IMR-90 (cell line): ENCODE results near the gene POLR2M. TPM values are rescaled to one million over a fixed set of nuclear protein-coding genes. Genes with fewer than 3 reads are reported as not detected.

Experiments
- ATAC-seq: fragments of 200-7000 bp; cut with Tn5 transposase; 2 replicates; pipeline ENCODE4 v1.9.1; 2020; ENCODE audit warnings: low read depth, mild to moderate bottlenecking, moderate library complexity
- BruUV-seq: library from RNA; stranded (reverse); fragments of 400-500 nt; replicated peaks from 2 replicates; lab custom pipeline; 2021; lab: Mats Ljungman, UMichigan
- CTCF ChIA-PET: fragments of 300-600 bp; formaldehyde crosslinking; extraction: SDS; loops from one replicate; lab custom pipeline; 2021; ENCODE audit warnings: antibody characterized with exemption; lab: Yijun Ruan, JAX
- POLR2A ChIA-PET: fragments of 300-600 bp; sonication (Branson Sonifier 250); formaldehyde crosslinking; loops from one replicate; lab custom pipeline; 2022; ENCODE audit warnings: antibody characterized with exemption; ENCODE audit not compliant: unreplicated experiment; lab: Charles Lee
- DNase-seq: peaks from one replicate; pipeline ENCODE4 v3.0.0; 2013
- H2AFZ ChIP-seq: replicated peaks from 2 replicates; pipeline ENCODE3; 2013; ENCODE audit warnings: low read length, mild to moderate bottlenecking; ENCODE audit not compliant: poor library complexity
- H2AK5ac ChIP-seq: 2 replicates; pipeline ENCODE4 v1.6.1; 2013; ENCODE audit warnings: low read depth, low read length, inconsistent platforms
- H2AK9ac ChIP-seq: replicated peaks from 2 replicates; pipeline ENCODE3; 2013; ENCODE audit warnings: mild to moderate bottlenecking, low read depth, low read length, moderate library complexity; ENCODE audit not compliant: poor library complexity
- H2BK120ac ChIP-seq: 2 replicates; pipeline ENCODE4 v1.6.1; 2013; ENCODE audit warnings: low read depth, low read length, inconsistent platforms
- H2BK15ac ChIP-seq: 3 replicates; pipeline ENCODE4 v1.6.1; 2013; ENCODE audit warnings: low read depth, low read length, inconsistent platforms
- H2BK20ac ChIP-seq: 2 replicates; pipeline ENCODE4 v1.6.1; 2013; ENCODE audit warnings: low read depth, mild to moderate bottlenecking, inconsistent platforms, low read length, moderate library complexity
- H2BK5ac ChIP-seq: 2 replicates; pipeline ENCODE4 v1.6.1; 2013; ENCODE audit warnings: mild to moderate bottlenecking, low read depth, low read length, inconsistent platforms; ENCODE audit not compliant: poor library complexity, severe bottlenecking
- H3K14ac ChIP-seq: replicated peaks from 2 replicates; pipeline ENCODE4 v1.6.1; 2013; ENCODE audit warnings: low read depth, low read length, inconsistent platforms
- H3K18ac ChIP-seq: 2 replicates; pipeline ENCODE4 v1.6.1; 2013; ENCODE audit warnings: low read depth, low read length, control low read depth
- H3K23ac ChIP-seq: 2 replicates; pipeline ENCODE4 v1.6.1; 2013; ENCODE audit warnings: low read depth, low read length, inconsistent platforms
- H3K27ac ChIP-seq: 2 replicates; pipeline ENCODE4 v1.5.1; 2013; ENCODE audit warnings: mild to moderate bottlenecking, control low read depth, low read length; ENCODE audit not compliant: insufficient read depth
- H3K27me3 ChIP-seq: 2 replicates; pipeline ENCODE4 v1.6.1; 2013; ENCODE audit warnings: low read length; ENCODE audit not compliant: control insufficient read depth, insufficient read depth
- H3K36me3 ChIP-seq: 2 replicates; pipeline ENCODE4 v1.6.1; 2013; ENCODE audit warnings: low read length, mixed read lengths; ENCODE audit not compliant: control insufficient read depth, insufficient read depth
- H3K4ac ChIP-seq: 2 replicates; pipeline ENCODE4 v1.6.1; 2013; ENCODE audit warnings: low read depth, low read length, inconsistent platforms
- H3K4me1 ChIP-seq: 2 replicates; pipeline ENCODE4 v1.6.1; 2013; ENCODE audit warnings: low read length, mixed read lengths; ENCODE audit not compliant: control insufficient read depth, insufficient read depth
- H3K4me2 ChIP-seq: 2 replicates; pipeline ENCODE4 v1.6.1; 2013; ENCODE audit warnings: low read depth, mild to moderate bottlenecking, control low read depth, low read length, moderate library complexity
- H3K4me3 ChIP-seq: 2 replicates; pipeline ENCODE4 v1.5.1; 2013; ENCODE audit warnings: low read depth, mild to moderate bottlenecking, control low read depth, low read length, moderate library complexity; ENCODE audit not compliant: insufficient read depth
- H3K56ac ChIP-seq: 2 replicates; pipeline ENCODE4 v1.6.1; 2013; ENCODE audit warnings: low read length, inconsistent platforms; ENCODE audit not compliant: insufficient read depth; ENCODE audit errors: extremely low read depth
- H3K79me1 ChIP-seq, 2 experiments: 2 replicates each; pipeline ENCODE4 v1.6.1; 2013; ENCODE audit warnings: low read length in 2 of 2, inconsistent platforms in 1 of 2, low read depth in 1 of 2
- H3K9ac ChIP-seq: 2 replicates; pipeline ENCODE4 v1.6.1; 2013; ENCODE audit warnings: low read depth, low read length, control low read depth
- H3K9me1 ChIP-seq: 2 replicates; pipeline ENCODE4 v1.6.1; 2013; ENCODE audit warnings: low read length, inconsistent platforms; ENCODE audit not compliant: insufficient read depth
- H3K9me3 ChIP-seq: 2 replicates; pipeline ENCODE4 v1.6.1; 2013; ENCODE audit warnings: low read length; ENCODE audit not compliant: control insufficient read depth, insufficient read depth
- H4K20me1 ChIP-seq: 2 replicates; pipeline ENCODE4 v1.6.1; 2013; ENCODE audit warnings: low read length, inconsistent platforms; ENCODE audit not compliant: insufficient read depth
- H4K5ac ChIP-seq: 2 replicates; pipeline ENCODE4 v1.6.1; 2013; ENCODE audit warnings: mild to moderate bottlenecking, low read depth, low read length, control low read depth
- H4K8ac ChIP-seq, 2 experiments: 2 replicates each; pipeline ENCODE4 v1.6.1; 2013; ENCODE audit warnings: low read depth in 2 of 2, low read length in 2 of 2, control low read depth in 1 of 2, inconsistent platforms in 1 of 2
- H4K91ac ChIP-seq: 2 replicates; pipeline ENCODE4 v1.6.1; 2013; ENCODE audit warnings: low read depth, low read length, inconsistent platforms; ENCODE audit not compliant: insufficient read depth
- CTCF ChIP-seq: conservative IDR thresholded peaks from 2 replicates; pipeline ENCODE4 v1.5.1; 2012; ENCODE audit warnings: mild to moderate bottlenecking, low read depth, low read length, improper control_type of control experiment
- ELK1 ChIP-seq: fragments of 150-350 bp; IDR thresholded peaks from 2 replicates; pipeline ENCODE4 v1.6.1; 2016; ENCODE audit warnings: low read depth, mild to moderate bottlenecking, low read length, moderate library complexity, borderline replicate concordance
- FOS ChIP-seq: fragments of 150-350 bp; IDR thresholded peaks from 2 replicates; pipeline ENCODE4 v1.6.1; 2016; ENCODE audit warnings: low read depth, low read length
- MAFK ChIP-seq: IDR thresholded peaks from 2 replicates; pipeline ENCODE4 v1.6.1; 2012; ENCODE audit warnings: low read depth, low read length, improper control_type of control experiment
- POLR2A ChIP-seq: IDR thresholded peaks from 2 replicates; pipeline ENCODE4 v1.6.1; 2012; ENCODE audit warnings: mild to moderate bottlenecking, low read depth, low read length
- RFX5 ChIP-seq: IDR thresholded peaks from 2 replicates; pipeline ENCODE4 v1.8.0; 2012; ENCODE audit warnings: low read depth, mild to moderate bottlenecking, low read length, moderate library complexity
- USF2 ChIP-seq: fragments of 150-350 bp; IDR thresholded peaks from 2 replicates; pipeline ENCODE4 v1.6.1; 2017; ENCODE audit warnings: mild to moderate bottlenecking, antibody characterized with exemption, low read length, low read depth
- WGBS, 2 experiments: methylation state at CpG; one replicate each; pipeline versions ENCODE4 v1.1.5 to v1.1.7; 2013; ENCODE audit warnings: missing lambda C conversion rate in 2 of 2; ENCODE audit not compliant: insufficient read length in 1 of 2; ENCODE audit errors: extremely low coverage in 2 of 2; 5-methylcytosine and 5-hydroxymethylcytosine counted together
- dilution Hi-C: fragments of 300-500 bp; cut with HindIII; formaldehyde crosslinking; loops from one replicate; pipeline ENCODE4 v1.14.3; 2018; ENCODE audit warnings: low sequenced_read_pairs; ENCODE audit not compliant: unreplicated experiment
- in situ Hi-C: fragments of 300-500 bp; cut with MboI; formaldehyde crosslinking; loops from 3 replicates; pipeline ENCODE4 v1.14.3; 2019; ENCODE audit warnings: low sequenced_read_pairs, inconsistent platforms, mixed read lengths
- intact Hi-C: fragments of 100-400 bp; cut with micrococcal nuclease; formaldehyde crosslinking; loops from 2 replicates; pipeline ENCODE4 v1.10.0; 2022
- polyA plus RNA-seq, 3 experiments: library from polyadenylated mRNA; depleted of rRNA; stranded (reverse); fragments of >200 nt; gene quantifications; 2 replicates each; pipeline ENCODE4 v1.2.3, GENCODE V29; 2012; ENCODE audit warnings: low replicate concordance in 1 of 3
- total RNA-seq: library from RNA; depleted of rRNA; stranded (reverse); fragments of >200 nt; gene quantifications from 2 replicates; pipeline ENCODE4 v1.2.3, GENCODE V29; 2012

The POLR2M gene
- total and polyA plus RNA-seq, 2 of the 4 experiments (the other 2 are of a cell fraction) = 60.8 to 117 TPM

DNA sequence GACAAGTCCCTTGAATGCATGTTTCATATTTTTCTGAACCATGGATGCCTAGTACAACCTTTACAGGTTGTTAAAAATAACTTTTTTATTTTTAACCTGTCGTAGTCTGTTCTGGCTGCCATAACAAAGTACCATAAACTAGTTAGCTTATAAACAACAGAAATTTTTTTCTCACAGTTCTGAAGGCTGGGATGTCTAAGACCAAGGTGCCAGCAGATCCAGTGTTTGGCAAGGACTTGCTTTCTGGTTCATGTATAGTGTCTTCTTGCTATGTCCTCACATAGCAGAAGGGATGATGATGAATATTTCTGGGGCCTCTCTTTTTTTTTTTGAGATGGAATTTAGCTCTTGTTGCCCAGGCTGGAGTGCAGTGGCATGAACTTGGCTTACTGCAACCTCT, 23.0 kb upstream of the POLR2M start:
- no peak overlapping the region for H3K56ac ChIP-seq
- no peaks in the 10 kb centered on the region for H3K36me3 ChIP-seq
- DNase-seq = no peak
- no peak overlapping the region for H4K5ac ChIP-seq
- CTCF ChIA-PET = no interaction called here
- TF ChIP-seq MAFK = no peak
- no peak for TF ChIP-seq ELK1
- TF ChIP-seq POLR2A = no peak
- TF ChIP-seq CTCF = no peak
- TF ChIP-seq USF2 = no peak
- no peak for TF ChIP-seq FOS
- no peak for TF ChIP-seq RFX5
- in situ Hi-C loops (no loop called here), intact Hi-C loops (no loop called here), dilution Hi-C loops (no loop called here)
- no peaks in the 10 kb centered on the region for H3K79me1 ChIP-seq
- no peak overlapping the region for H3K4me3 ChIP-seq
- WGBS, 2 experiments = no CpG with 5 or more reads among the region's 1 CpG
- H2AK5ac ChIP-seq = no peak overlapping the region
- H3K27me3 ChIP-seq = no peaks in the 10 kb centered on the region
- no peaks in the 10 kb centered on the region for H3K9me1 ChIP-seq
- no peak overlapping the region for H3K14ac ChIP-seq
- ATAC-seq = no peak
- BruUV-seq = no TSS peak
- H2BK5ac ChIP-seq = no peak overlapping the region
- no peak overlapping the region for H3K4ac ChIP-seq
- no peak overlapping the region for H2BK20ac ChIP-seq
- H3K4me2 ChIP-seq = no peak overlapping the region
- H2BK15ac ChIP-seq = no peak overlapping the region
- no peak overlapping the region for H3K23ac ChIP-seq
- H2BK120ac ChIP-seq = no peak overlapping the region
- no peaks in the 10 kb centered on the region for H4K20me1 ChIP-seq
- POLR2A ChIA-PET = no interaction called here
- H2AFZ ChIP-seq = no peak overlapping the region
- H3K9me3 ChIP-seq = no peaks in the 10 kb centered on the region
- H4K91ac ChIP-seq = no peak overlapping the region
- H2AK9ac ChIP-seq = no peak overlapping the region
- H3K9ac ChIP-seq = no peak overlapping the region
- H3K27ac ChIP-seq = no peak overlapping the region
- no peak overlapping the region for H4K8ac ChIP-seq
- H3K18ac ChIP-seq = no peak overlapping the region
- H3K4me1 ChIP-seq = no peaks in the 10 kb centered on the region
